H1 (cell line): ENCODE results near the gene STRN4. TPM values are rescaled to one million over a fixed set of nuclear protein-coding genes. Genes with fewer than 3 reads are reported as not detected.

ENCODE experiments used
- CTCF ChIA-PET: fragments of 300-600 bp; sonication (Branson Sonifier 250); formaldehyde crosslinking; loops from one replicate; lab custom pipeline; 2021; ENCODE audit not compliant: partially characterized antibody; lab: Charles Lee
- POLR2A ChIA-PET: fragments of 300-600 bp; sonication (Branson Sonifier 250); formaldehyde crosslinking; loops from one replicate; lab custom pipeline; 2021; ENCODE audit warnings: inconsistent platforms; ENCODE audit not compliant: partially characterized antibody; lab: Charles Lee
- DNase-seq, 2 experiments: peaks; one replicate each; pipeline versions ENCODE4 v3.0.0 to v3.0.0-alpha.2; 2010 to 2022; ENCODE audit warnings: low spot score in 2 of 2, low read depth in 1 of 2, mixed read lengths in 1 of 2
- FAIRE-seq: peaks from 2 replicates; lab custom pipeline; 2011; peaks lifted over from hg19 to GRCh38; lab: Jason Lieb, UNC
- H2AFZ ChIP-seq: 2 replicates; pipeline ENCODE4 v1.8.1; 2012; ENCODE audit warnings: low read length, inconsistent platforms
- H2AK5ac ChIP-seq: 2 replicates; pipeline ENCODE4 v1.6.1; 2013; ENCODE audit warnings: low read depth, low read length
- H2BK120ac ChIP-seq: replicated peaks from 2 replicates; pipeline ENCODE3; 2013; ENCODE audit warnings: low read depth, low read length, inconsistent platforms
- H2BK12ac ChIP-seq: 2 replicates; pipeline ENCODE4 v1.6.1; 2013; ENCODE audit warnings: low read depth, low read length
- H2BK15ac ChIP-seq: 2 replicates; pipeline ENCODE4 v1.6.1; 2013; ENCODE audit warnings: low read length
- H2BK20ac ChIP-seq: 2 replicates; pipeline ENCODE4 v1.6.1; 2013; ENCODE audit warnings: low read length
- H2BK5ac ChIP-seq: 2 replicates; pipeline ENCODE4 v1.6.1; 2013; ENCODE audit warnings: low read depth, low read length
- H3K14ac ChIP-seq: 2 replicates; pipeline ENCODE4 v1.6.1; 2013; ENCODE audit warnings: inconsistent platforms; ENCODE audit not compliant: insufficient read length
- H3K18ac ChIP-seq: 2 replicates; pipeline ENCODE4 v1.6.1; 2013; ENCODE audit warnings: low read length; ENCODE audit errors: extremely low read depth
- H3K23ac ChIP-seq: 2 replicates; pipeline ENCODE4 v1.6.1; 2013; ENCODE audit warnings: inconsistent platforms; ENCODE audit not compliant: insufficient read length
- H3K23me2 ChIP-seq: 2 replicates; pipeline ENCODE4 v1.6.1; 2013; ENCODE audit warnings: low read depth, low read length
- H3K27ac ChIP-seq: 2 replicates; pipeline ENCODE4 v1.6.1; 2011; ENCODE audit warnings: low read depth, low read length, inconsistent platforms
- H3K27me3 ChIP-seq, 4 experiments: replicated peaks in 1 of 4; 1 replicate in 1 of 4; 2 replicates in 3 of 4; pipeline versions ENCODE4 v1.6.1 to v1.8.1; 2011 to 2013; ENCODE audit warnings: low read length in 3 of 4, mild to moderate bottlenecking in 3 of 4, inconsistent platforms in 2 of 4, mixed read lengths in 2 of 4, moderate library complexity in 1 of 4; ENCODE audit not compliant: control insufficient read depth in 3 of 4, insufficient read depth in 3 of 4; ENCODE audit errors: extremely low read depth in 1 of 4
- H3K36me3 ChIP-seq, 4 experiments: 2 replicates each; pipeline versions ENCODE4 v1.6.1 to v1.8.1; 2011 to 2013; ENCODE audit warnings: mild to moderate bottlenecking in 4 of 4, low read length in 3 of 4, moderate library complexity in 2 of 4, control low read depth in 1 of 4, inconsistent platforms in 1 of 4; ENCODE audit not compliant: insufficient read depth in 4 of 4, control insufficient read depth in 2 of 4
- H3K4ac ChIP-seq: replicated peaks from 2 replicates; pipeline ENCODE3; 2013; ENCODE audit warnings: low read length, low read depth, mixed read lengths, inconsistent platforms; ENCODE audit not compliant: insufficient read length
- H3K4me1 ChIP-seq, 4 experiments: replicated peaks in 1 of 4; 1 replicate in 1 of 4; 2 replicates in 3 of 4; pipeline versions ENCODE4 v1.6.1 to v1.8.1; 2011 to 2013; ENCODE audit warnings: low read length in 3 of 4, inconsistent platforms in 2 of 4, mixed read lengths in 1 of 4; ENCODE audit not compliant: insufficient read depth in 4 of 4, control insufficient read depth in 3 of 4
- H3K4me2 ChIP-seq, 2 experiments: 2 replicates each; pipeline versions ENCODE4 v1.6.1 to v1.8.1; 2011 to 2013; ENCODE audit warnings: low read depth in 2 of 2, low read length in 2 of 2, control low read depth in 1 of 2, inconsistent platforms in 1 of 2, mild to moderate bottlenecking in 1 of 2; ENCODE audit not compliant: insufficient read depth in 1 of 2
- H3K4me3 ChIP-seq, 4 experiments: fragments of 200-600, 300-600 bp in 1 of 4; sonication (generic), shearing (Covaris generic), sonication (Bioruptor Twin) in 1 of 4; 2 replicates each; pipeline versions ENCODE4 v1.5.1 to v1.8.1; 2011 to 2016; ENCODE audit warnings: low read length in 4 of 4, low read depth in 3 of 4, control low read depth in 2 of 4, inconsistent platforms in 2 of 4, mild to moderate bottlenecking in 2 of 4, mixed read lengths in 1 of 4, moderate library complexity in 1 of 4; ENCODE audit not compliant: insufficient read depth in 2 of 4; ENCODE audit errors: extremely low read depth in 1 of 4
- H3K56ac ChIP-seq: replicated peaks from 2 replicates; pipeline ENCODE3; 2013; ENCODE audit warnings: low read depth, mild to moderate bottlenecking, mixed read lengths, low read length, inconsistent platforms; ENCODE audit not compliant: insufficient read length
- H3K79me1 ChIP-seq: 2 replicates; pipeline ENCODE4 v1.6.1; 2013; ENCODE audit warnings: low read depth, low read length, control low read depth
- H3K79me2 ChIP-seq, 2 experiments: 2 replicates each; pipeline versions ENCODE4 v1.6.1 to v1.8.1; 2012 to 2013; ENCODE audit warnings: low read length in 2 of 2, mild to moderate bottlenecking in 2 of 2, inconsistent platforms in 1 of 2; ENCODE audit not compliant: insufficient read depth in 2 of 2, control insufficient read depth in 1 of 2
- H3K9ac ChIP-seq, 4 experiments: replicated peaks in 1 of 4; 1 replicate in 1 of 4; 2 replicates in 3 of 4; pipeline versions ENCODE4 v1.6.1 to v1.8.1; 2011 to 2013; ENCODE audit warnings: low read depth in 3 of 4, low read length in 3 of 4, control low read depth in 2 of 4, mild to moderate bottlenecking in 2 of 4, moderate library complexity in 2 of 4, inconsistent platforms in 1 of 4; ENCODE audit errors: extremely low read depth in 1 of 4
- H3K9me3 ChIP-seq, 2 experiments: 2 replicates each; pipeline versions ENCODE4 v1.6.1 to v1.8.1; 2012 to 2013; ENCODE audit warnings: mild to moderate bottlenecking in 2 of 2, moderate library complexity in 2 of 2, control low read depth in 1 of 2, inconsistent platforms in 1 of 2, low read depth in 1 of 2, low read length in 1 of 2, mixed read lengths in 1 of 2; ENCODE audit not compliant: insufficient read depth in 2 of 2
- H4K20me1 ChIP-seq, 2 experiments: replicated peaks in 1 of 2; 2 replicates each; pipeline versions ENCODE3 to v1.8.1; 2011 to 2013; ENCODE audit warnings: inconsistent platforms in 2 of 2, low read length in 2 of 2, mild to moderate bottlenecking in 1 of 2; ENCODE audit not compliant: insufficient read depth in 2 of 2, control insufficient read depth in 1 of 2
- H4K5ac ChIP-seq: 2 replicates; pipeline ENCODE4 v1.6.1; 2013; ENCODE audit warnings: low read length, low read depth, mixed read lengths, inconsistent platforms; ENCODE audit not compliant: insufficient read length
- H4K8ac ChIP-seq: 2 replicates; pipeline ENCODE4 v1.8.0; 2013; ENCODE audit warnings: mild to moderate bottlenecking, moderate library complexity, low read length, inconsistent platforms; ENCODE audit not compliant: insufficient read depth; ENCODE audit errors: extremely low read depth
- H4K91ac ChIP-seq: replicated peaks from 2 replicates; pipeline ENCODE3; 2013; ENCODE audit warnings: low read length, mixed read lengths, inconsistent platforms; ENCODE audit not compliant: insufficient read length
- ATF3 ChIP-seq: IDR thresholded peaks from 2 replicates; pipeline ENCODE4 v1.6.1; 2011; ENCODE audit warnings: low read depth, mild to moderate bottlenecking, low read length; ENCODE audit not compliant: insufficient read depth
- CBX5 ChIP-seq: fragments of 300-800, 300-1000 bp; sonication (generic); IDR thresholded peaks from 2 replicates; pipeline ENCODE4 v1.7.1; 2016; ENCODE audit warnings: antibody characterized with exemption, low read length, low read depth
- EGR1 ChIP-seq: IDR thresholded peaks from 2 replicates; pipeline ENCODE4 v1.6.1; 2011; ENCODE audit warnings: low read depth, low read length, borderline replicate concordance
- KDM4A ChIP-seq: IDR thresholded peaks from one replicate; pipeline ENCODE4 v1.7.1; 2012; ENCODE audit warnings: low read depth, mild to moderate bottlenecking, moderate library complexity, low read length, inconsistent platforms; ENCODE audit not compliant: severe bottlenecking
- MAFK ChIP-seq: IDR thresholded peaks from 2 replicates; pipeline ENCODE4 v1.6.1; 2012; ENCODE audit warnings: low read depth, mild to moderate bottlenecking, improper control_type of control experiment, low read length
- RXRA ChIP-seq: IDR thresholded peaks from 2 replicates; pipeline ENCODE4 v1.6.1; 2011; ENCODE audit warnings: low read depth, mild to moderate bottlenecking, low read length, moderate library complexity; ENCODE audit not compliant: insufficient read depth
- SP1 ChIP-seq: IDR thresholded peaks from 2 replicates; pipeline ENCODE4 v1.6.1; 2011; ENCODE audit warnings: low read depth, low read length
- SP2 ChIP-seq: IDR thresholded peaks from 2 replicates; pipeline ENCODE4 v1.6.1; 2012; ENCODE audit warnings: mild to moderate bottlenecking, low read length, inconsistent platforms
- SRF ChIP-seq: IDR thresholded peaks from 2 replicates; pipeline ENCODE4 v1.6.1; 2011; ENCODE audit warnings: mild to moderate bottlenecking, low read depth, low read length, moderate library complexity
- SUZ12 ChIP-seq: fragments of 200-600 bp; sonication (generic); IDR thresholded peaks from 2 replicates; pipeline ENCODE4 v1.6.1; 2012; ENCODE audit warnings: mild to moderate bottlenecking, inconsistent platforms, low read length, moderate library complexity, mixed read lengths
- TAF7 ChIP-seq: optimal IDR thresholded peaks from 2 replicates; pipeline ENCODE3; 2011; ENCODE audit warnings: low read depth, mild to moderate bottlenecking, inconsistent platforms, low read length, moderate library complexity, borderline replicate concordance
- TBP ChIP-seq: IDR thresholded peaks from 2 replicates; pipeline ENCODE4 v1.6.1; 2011; ENCODE audit warnings: low read depth, low read length, improper control_type of control experiment
- TEAD4 ChIP-seq: IDR thresholded peaks from 2 replicates; pipeline ENCODE4 v1.6.1; 2012; ENCODE audit warnings: low read depth, low read length, inconsistent platforms, mixed read lengths
- YY1 ChIP-seq: IDR thresholded peaks from 2 replicates; pipeline ENCODE4 v1.6.1; 2011; ENCODE audit warnings: low read depth, mild to moderate bottlenecking, low read length
- ZNF274 ChIP-seq: IDR thresholded peaks from 2 replicates; pipeline ENCODE4 v1.7.0; 2012; ENCODE audit warnings: low read length, borderline replicate concordance; ENCODE audit errors: extremely low read depth
- WGBS, 2 experiments: shearing (Covaris generic) in 1 of 2; methylation state at CpG; one replicate each; pipeline versions ENCODE4 v1.1.6 to v1.1.7; 2013 to 2015; ENCODE audit warnings: low lambda C conversion rate in 2 of 2, mixed read lengths in 2 of 2, inconsistent platforms in 1 of 2, low coverage in 1 of 2, missing lambda C conversion rate in 1 of 2; ENCODE audit not compliant: insufficient replicate concordance in 2 of 2, insufficient coverage in 1 of 2, insufficient read length in 1 of 2; ENCODE audit errors: extremely low coverage in 1 of 2, missing lambda C conversion rate in 1 of 2; 5-methylcytosine and 5-hydroxymethylcytosine counted together
- polyA plus RNA-seq, 7 experiments: library from polyadenylated mRNA; depleted of rRNA in 3 of 7; stranded (reverse) in 5 of 7; unstranded in 2 of 7; fragments of >200 nt in 5 of 7; fragments of 200-250 nt in 2 of 7; gene quantifications; 1 replicate in 5 of 7; 2 replicates in 1 of 7; 4 replicates in 1 of 7; pipeline versions ENCODE4 v1.2.1 to v1.2.3, GENCODE V29; 2011 to 2013; ENCODE audit warnings: missing spikeins in 2 of 7, mixed read lengths in 2 of 7
- total RNA-seq: library from RNA; stranded (reverse); fragmentation: NEBNext Ultra II Directional; extraction: Animal tissue kit (Norgen Biotek cat#: 25700); gene quantifications from 2 replicates; pipeline ENCODE4 v1.2.1, GENCODE V29; 2021

STRN4 gene
- total and polyA plus RNA-seq, 2 of the 8 experiments (the other 6 are each of a cell fraction or from before 2014, with no cell fraction given): 120 to 187 TPM

- TF ChIP-seq ATF3 (no peak), SP2 (no peak), RXRA (no peak), ZNF274 (no peak), SRF (no peak), TEAD4 (no peak), MAFK (no peak), TAF7 (no peak), TBP (no peak), EGR1 (no peak), SUZ12 (no peak), YY1 (no peak), CBX5 (no peak), KDM4A (no peak), SP1 (no peak)
- TF ChIP-seq, all 59 proteins: peak for 0
- no peaks in the 10 kb centered on the region for H3K9me3 ChIP-seq
- no peak overlapping the region for H2AK5ac ChIP-seq
- no peak overlapping the region for H3K4me3 ChIP-seq
- no peak overlapping the region for H3K14ac ChIP-seq
- H3K4me1 ChIP-seq: peaks cover 0 to 4% (median 2%) of the 10 kb centered on the region in 4 experiments; a peak in 4 of 7 replicates
- no peak overlapping the region for H3K18ac ChIP-seq
- POLR2A ChIA-PET: no interaction called here
- H3K27me3 ChIP-seq: no peaks in the 10 kb centered on the region
- H4K5ac ChIP-seq: no peak overlapping the region
- CTCF ChIA-PET: interaction anchor here (0.9 to 2.3 kb wide), 3 partner anchors 13 to 36 kb away, joined by 4 to 9 read pairs (median 5); no protein-coding TSS in a partner anchor
- H2BK15ac ChIP-seq: no peak overlapping the region
- no peak overlapping the region for H2BK5ac ChIP-seq
- 100% methylated on average over 2 of the region's 2 CpGs; no CpG with 5 or more reads in 1 of the 2 experiments for WGBS, 2 experiments
- H4K8ac ChIP-seq: no peak overlapping the region
- H3K4ac ChIP-seq: no peak overlapping the region
- H4K91ac ChIP-seq: no peak overlapping the region
- no peak overlapping the region for H3K9ac ChIP-seq
- no peak overlapping the region for H2BK20ac ChIP-seq
- no peak overlapping the region for H2BK120ac ChIP-seq
- no peak overlapping the region for H3K4me2 ChIP-seq
- H3K79me2 ChIP-seq: no peaks in the 10 kb centered on the region
- H3K23ac ChIP-seq: no peak overlapping the region
- H4K20me1 ChIP-seq: peaks cover 8% of the 10 kb centered on the region in 2 experiments
- no peak overlapping the region for H2BK12ac ChIP-seq
- FAIRE-seq (no peak), DNase-seq (no peak)
- H3K56ac ChIP-seq: no peak overlapping the region
- H3K23me2 ChIP-seq: no peaks in the 10 kb centered on the region
- no peak overlapping the region for H3K27ac ChIP-seq
- peaks cover 41 to 86% (median 72%) of the 10 kb centered on the region in 4 experiments for H3K36me3 ChIP-seq
- H2AFZ ChIP-seq: no peak overlapping the region
- H3K79me1 ChIP-seq: peaks cover 2% of the 10 kb centered on the region
Measured at GRCh38 chr19:46691948-46692347, 54.3 kb downstream of the STRN4 start.
